Ectodermal cell (in vitro differentiated cells): Measurements from ENCODE around the gene ADGRB3.

ENCODE experiments used
- H3K27ac ChIP-seq: 2 replicates; pipeline ENCODE4 v1.7.0; 2013; ENCODE audit warnings: mild to moderate bottlenecking, low read depth, low read length; ENCODE audit not compliant: insufficient read depth, poor library complexity, severe bottlenecking
- H3K27me3 ChIP-seq: 2 replicates; pipeline ENCODE4 v1.7.0; 2013; ENCODE audit warnings: mild to moderate bottlenecking, low read length; ENCODE audit not compliant: insufficient read depth, control insufficient read depth, poor library complexity, severe bottlenecking
- H3K36me3 ChIP-seq: one replicate; pipeline ENCODE4 v1.7.0; 2013; ENCODE audit warnings: low read length; ENCODE audit not compliant: control insufficient read depth, insufficient read depth
- H3K4me1 ChIP-seq: one replicate; pipeline ENCODE4 v1.7.0; 2013; ENCODE audit warnings: low read length; ENCODE audit not compliant: control insufficient read depth, insufficient read depth
- H3K4me3 ChIP-seq: 2 replicates; pipeline ENCODE4 v1.7.0; 2013; ENCODE audit warnings: low read depth, low read length, control low read depth; ENCODE audit not compliant: insufficient read depth
- H3K9me3 ChIP-seq: 2 replicates; pipeline ENCODE4 v1.7.0; 2013; ENCODE audit warnings: mild to moderate bottlenecking, low read length, moderate library complexity; ENCODE audit not compliant: control insufficient read depth
- WGBS, 2 experiments: methylation state at CpG; one replicate each; pipeline ENCODE4 v1.1.7; 2013; ENCODE audit warnings: missing lambda C conversion rate in 2 of 2; 5-methylcytosine and 5-hydroxymethylcytosine counted together

The ADGRB3 gene

GRCh38 chr6:69162811-69163210 lies 527.7 kb downstream of the ADGRB3 start:
- Histone ChIP-seq H3K27me3 (no peaks in the 10 kb centered on the region), H3K9me3 (no peaks in the 10 kb centered on the region), H3K36me3 (no peaks in the 10 kb centered on the region), H3K27ac (no peak overlapping the region), H3K4me1 (no peaks in the 10 kb centered on the region), H3K4me3 (no peak overlapping the region)
- 53 to 83% methylated on average over 1 of the region's 1 CpG for WGBS, 2 experiments

GRCh38 chr6:69164564-69165229 lies 529.6 kb downstream of the ADGRB3 start:
- Histone ChIP-seq H3K4me3 (no peak overlapping the region), H3K36me3 (no peaks in the 10 kb centered on the region), H3K27me3 (no peaks in the 10 kb centered on the region), H3K4me1 (no peaks in the 10 kb centered on the region), H3K27ac (no peak overlapping the region), H3K9me3 (no peaks in the 10 kb centered on the region)
- WGBS, 2 experiments, result 77 to 78% methylated on average over 4 of the region's 4 CpGs

GRCh38 chr6:69179681-69180080 lies 544.6 kb downstream of the ADGRB3 start:
- H3K4me3 ChIP-seq, result no peak overlapping the region
- no peaks in the 10 kb centered on the region for H3K4me1 ChIP-seq
- H3K27ac ChIP-seq, result no peak overlapping the region
- no peaks in the 10 kb centered on the region for H3K9me3 ChIP-seq
- H3K27me3 ChIP-seq, result no peaks in the 10 kb centered on the region
- no peaks in the 10 kb centered on the region for H3K36me3 ChIP-seq

GRCh38 chr6:69180361-69181067 lies 545.4 kb downstream of the ADGRB3 start:
- H3K4me1 ChIP-seq, result no peaks in the 10 kb centered on the region
- no peak overlapping the region for H3K4me3 ChIP-seq
- no peaks in the 10 kb centered on the region for H3K36me3 ChIP-seq
- no peaks in the 10 kb centered on the region for H3K9me3 ChIP-seq
- 94% methylated on average over 7 of the region's 7 CpGs for WGBS, 2 experiments
- H3K27me3 ChIP-seq, result no peaks in the 10 kb centered on the region
- H3K27ac ChIP-seq, result no peak overlapping the region

GRCh38 chr6:69181964-69182363 lies 546.9 kb downstream of the ADGRB3 start:
- H3K36me3 ChIP-seq, result no peaks in the 10 kb centered on the region
- H3K9me3 ChIP-seq, result no peaks in the 10 kb centered on the region
- H3K27me3 ChIP-seq, result no peaks in the 10 kb centered on the region
- H3K4me1 ChIP-seq, result no peaks in the 10 kb centered on the region
- WGBS, 2 experiments, result 88 to 95% methylated on average over 2 of the region's 3 CpGs
- H3K27ac ChIP-seq, result no peak overlapping the region
- H3K4me3 ChIP-seq, result no peak overlapping the region

- H3K27ac ChIP-seq, result no peak overlapping the region
- no peaks in the 10 kb centered on the region for H3K27me3 ChIP-seq
- no peaks in the 10 kb centered on the region for H3K9me3 ChIP-seq
- H3K36me3 ChIP-seq, result no peaks in the 10 kb centered on the region
- H3K4me1 ChIP-seq, result no peaks in the 10 kb centered on the region
- no peak overlapping the region for H3K4me3 ChIP-seq
- 83 to 90% methylated on average over 2 to 3 of the region's 3 CpGs for WGBS, 2 experiments
Observed at GRCh38 chr6:69185276-69185675, 550.2 kb downstream of the ADGRB3 start.

GRCh38 chr6:69202768-69203167 lies 567.7 kb downstream of the ADGRB3 start:
- WGBS, 2 experiments, result 73 to 80% methylated on average over 2 of the region's 2 CpGs

GRCh38 chr6:69216127-69216526 lies 581.0 kb downstream of the ADGRB3 start:
- Histone ChIP-seq H3K27ac (no peak overlapping the region), H3K4me1 (no peaks in the 10 kb centered on the region), H3K9me3 (no peaks in the 10 kb centered on the region), H3K4me3 (no peak overlapping the region), H3K27me3 (no peaks in the 10 kb centered on the region), H3K36me3 (no peaks in the 10 kb centered on the region)
- WGBS, 2 experiments, result 60 to 67% methylated on average over 1 of the region's 1 CpG

More at GRCh38 chr6:69202768-69203167, 567.7 kb downstream of the ADGRB3 start:
- Histone ChIP-seq H3K27ac (no peak overlapping the region), H3K27me3 (no peaks in the 10 kb centered on the region), H3K4me1 (no peaks in the 10 kb centered on the region), H3K4me3 (no peak overlapping the region), H3K36me3 (no peaks in the 10 kb centered on the region), H3K9me3 (no peaks in the 10 kb centered on the region)

- Histone ChIP-seq H3K9me3 (no peaks in the 10 kb centered on the region), H3K27me3 (no peaks in the 10 kb centered on the region), H3K4me1 (no peaks in the 10 kb centered on the region), H3K36me3 (no peaks in the 10 kb centered on the region), H3K4me3 (no peak overlapping the region), H3K27ac (no peak overlapping the region)
- 93 to 95% methylated on average over 2 of the region's 2 CpGs for WGBS, 2 experiments
Observed at GRCh38 chr6:69217343-69217742, 582.3 kb downstream of the ADGRB3 start.

- 74 to 100% methylated on average over 1 to 2 of the region's 3 CpGs for WGBS, 2 experiments
- Histone ChIP-seq H3K27ac (no peak overlapping the region), H3K9me3 (no peaks in the 10 kb centered on the region), H3K4me3 (no peak overlapping the region), H3K27me3 (no peaks in the 10 kb centered on the region), H3K4me1 (no peaks in the 10 kb centered on the region), H3K36me3 (no peaks in the 10 kb centered on the region)
Observed at GRCh38 chr6:69220375-69220774, 585.3 kb downstream of the ADGRB3 start.
